ENCODE results near the gene ARHGAP44. TPM values are rescaled to one million over a fixed set of nuclear protein-coding genes. Genes with fewer than 3 reads are reported as not detected.
"Not testable (repeated sequence)": the region's sequence is repeated elsewhere in the genome, so short reads cannot be mapped to it uniquely, and the experiment has no call there.

Gene ARHGAP44
- total RNA-seq, 2 donors from 2014 or later: not detected

- H3K4me3 Mint-ChIP-seq: no peak overlapping the region
- ATAC-seq: no peak
- H3K9me3 ChIP-seq (ENCODE audit: control insufficient read depth, low read length, poor library complexity, severe bottlenecking): no peaks in the 10 kb centered on the region
- H3K27me3 Mint-ChIP-seq: peaks cover 36% of the 10 kb centered on the region
- no peak for DNase-seq
- no peaks in the 10 kb centered on the region for H3K4me1 Mint-ChIP-seq
- H3K27ac Mint-ChIP-seq: no peak overlapping the region
- peaks cover 3% of the 10 kb centered on the region for H3K36me3 Mint-ChIP-seq (ENCODE audit: low read depth)
These were observed 174.9 kb downstream of the ARHGAP44 start for GRCh38 chr17:12964162-12964561.

- no peaks in the 10 kb centered on the region for H3K9me3 ChIP-seq (ENCODE audit: control insufficient read depth, low read length, poor library complexity, severe bottlenecking)
- no peak for ATAC-seq
- Mint-ChIP-seq H3K4me3 (no peak overlapping the region), H3K36me3 (ENCODE audit: low read depth) (peaks cover 3% of the 10 kb centered on the region), H3K27ac (no peak overlapping the region), H3K27me3 (peaks cover 43% of the 10 kb centered on the region), H3K4me1 (no peaks in the 10 kb centered on the region)
- DNase-seq: no peak
These were observed 175.5 kb downstream of the ARHGAP44 start for GRCh38 chr17:12964840-12965239.

GRCh38 chr17:12965988-12966387 lies 176.7 kb downstream of the ARHGAP44 start:
- no peak for DNase-seq
- no peak overlapping the region for H3K4me3 Mint-ChIP-seq
- H3K36me3 Mint-ChIP-seq (ENCODE audit: low read depth): peaks cover 3% of the 10 kb centered on the region
- no peak for ATAC-seq
- H3K27me3 Mint-ChIP-seq: peaks cover 55% of the 10 kb centered on the region
- no peaks in the 10 kb centered on the region for H3K9me3 ChIP-seq (ENCODE audit: control insufficient read depth, low read length, poor library complexity, severe bottlenecking)
- no peaks in the 10 kb centered on the region for H3K4me1 Mint-ChIP-seq
- H3K27ac Mint-ChIP-seq: no peak overlapping the region

GRCh38 chr17:12966413-12966812 lies 177.1 kb downstream of the ARHGAP44 start:
- peaks cover 57% of the 10 kb centered on the region for H3K27me3 Mint-ChIP-seq

GRCh38 chr17:12967962-12968361 lies 178.7 kb downstream of the ARHGAP44 start:
- no peaks in the 10 kb centered on the region for H3K9me3 ChIP-seq (ENCODE audit: control insufficient read depth, low read length, poor library complexity, severe bottlenecking)
- ATAC-seq (no peak), DNase-seq (no peak)
- Mint-ChIP-seq H3K4me3 (no peak overlapping the region), H3K4me1 (no peaks in the 10 kb centered on the region), H3K27ac (no peak overlapping the region), H3K36me3 (ENCODE audit: low read depth) (peaks cover 3% of the 10 kb centered on the region), H3K27me3 (peaks cover 66% of the 10 kb centered on the region)

More at GRCh38 chr17:12966413-12966812, 177.1 kb downstream of the ARHGAP44 start:
- H3K4me3 Mint-ChIP-seq: no peak overlapping the region
- DNase-seq (no peak), ATAC-seq (no peak)
- no peaks in the 10 kb centered on the region for H3K4me1 Mint-ChIP-seq
- H3K9me3 ChIP-seq (ENCODE audit: control insufficient read depth, low read length, poor library complexity, severe bottlenecking): no peaks in the 10 kb centered on the region
- no peak overlapping the region for H3K27ac Mint-ChIP-seq
- peaks cover 3% of the 10 kb centered on the region for H3K36me3 Mint-ChIP-seq (ENCODE audit: low read depth)

GRCh38 chr17:12973496-12974004 lies 184.3 kb downstream of the ARHGAP44 start:
- DNase-seq (no peak), ATAC-seq (no peak)
- Mint-ChIP-seq H3K27ac (no peak overlapping the region), H3K4me3 (no peak overlapping the region), H3K27me3 (peaks cover 77% of the 10 kb centered on the region), H3K36me3 (ENCODE audit: low read depth) (peaks cover 2% of the 10 kb centered on the region), H3K4me1 (peaks cover 2% of the 10 kb centered on the region)
- no peaks in the 10 kb centered on the region for H3K9me3 ChIP-seq (ENCODE audit: control insufficient read depth, low read length, poor library complexity, severe bottlenecking)

GRCh38 chr17:12974005-12974531 lies 184.8 kb downstream of the ARHGAP44 start:
- H3K27ac Mint-ChIP-seq: no peak overlapping the region
- H3K4me3 Mint-ChIP-seq: no peak overlapping the region
- H3K27me3 Mint-ChIP-seq: peaks cover 77% of the 10 kb centered on the region
- no peaks in the 10 kb centered on the region for H3K9me3 ChIP-seq (ENCODE audit: control insufficient read depth, low read length, poor library complexity, severe bottlenecking)
- H3K36me3 Mint-ChIP-seq (ENCODE audit: low read depth): peaks cover 2% of the 10 kb centered on the region
- DNase-seq (no peak), ATAC-seq (no peak)
- H3K4me1 Mint-ChIP-seq: peaks cover 2% of the 10 kb centered on the region

- Mint-ChIP-seq H3K4me3 (no peak overlapping the region), H3K27me3 (peaks cover 58% of the 10 kb centered on the region), H3K4me1 (peaks cover 2% of the 10 kb centered on the region), H3K36me3 (ENCODE audit: low read depth) (peaks cover 2% of the 10 kb centered on the region), H3K27ac (no peak overlapping the region)
- DNase-seq (no peak), ATAC-seq (no peak)
- H3K9me3 ChIP-seq (ENCODE audit: control insufficient read depth, low read length, poor library complexity, severe bottlenecking): no peaks in the 10 kb centered on the region
These were observed 187.9 kb downstream of the ARHGAP44 start for GRCh38 chr17:12977008-12977751.

- peaks cover 53% of the 10 kb centered on the region for H3K27me3 Mint-ChIP-seq
- not testable (repeated sequence) for DNase-seq; H3K36me3 Mint-ChIP-seq (ENCODE audit: low read depth); ATAC-seq; H3K4me1 Mint-ChIP-seq; H3K4me3 Mint-ChIP-seq; H3K27ac Mint-ChIP-seq; H3K9me3 ChIP-seq (ENCODE audit: control insufficient read depth, low read length, poor library complexity, severe bottlenecking)
These were observed 189.5 kb downstream of the ARHGAP44 start for GRCh38 chr17:12978787-12979186.

- Mint-ChIP-seq H3K27ac (no peak overlapping the region), H3K4me3 (no peak overlapping the region), H3K27me3 (peaks cover 55% of the 10 kb centered on the region), H3K4me1 (peaks cover 1% of the 10 kb centered on the region), H3K36me3 (ENCODE audit: low read depth) (peaks cover 2% of the 10 kb centered on the region)
- ATAC-seq (no peak), DNase-seq (no peak)
- no peaks in the 10 kb centered on the region for H3K9me3 ChIP-seq (ENCODE audit: control insufficient read depth, low read length, poor library complexity, severe bottlenecking)
These were observed 189.9 kb downstream of the ARHGAP44 start for GRCh38 chr17:12979246-12979645.

GRCh38 chr17:12979826-12980500 lies 190.7 kb downstream of the ARHGAP44 start:
- Mint-ChIP-seq H3K4me1 (no peaks in the 10 kb centered on the region), H3K27me3 (peaks cover 49% of the 10 kb centered on the region), H3K36me3 (ENCODE audit: low read depth) (no peaks in the 10 kb centered on the region), H3K27ac (no peak overlapping the region), H3K4me3 (no peak overlapping the region)
- DNase-seq (no peak), ATAC-seq (no peak)
- no peaks in the 10 kb centered on the region for H3K9me3 ChIP-seq (ENCODE audit: control insufficient read depth, low read length, poor library complexity, severe bottlenecking)

- no peak overlapping the region for H3K4me3 Mint-ChIP-seq
- H3K36me3 Mint-ChIP-seq (ENCODE audit: low read depth): no peaks in the 10 kb centered on the region
- DNase-seq (no peak), ATAC-seq (no peak)
- peaks cover 36% of the 10 kb centered on the region for H3K27me3 Mint-ChIP-seq
- H3K4me1 Mint-ChIP-seq: no peaks in the 10 kb centered on the region
- H3K9me3 ChIP-seq (ENCODE audit: control insufficient read depth, low read length, poor library complexity, severe bottlenecking): no peaks in the 10 kb centered on the region
- H3K27ac Mint-ChIP-seq: no peak overlapping the region
These were observed 192.9 kb downstream of the ARHGAP44 start for GRCh38 chr17:12982224-12982623.

- H3K4me3 Mint-ChIP-seq: no peak overlapping the region
- DNase-seq (no peak), ATAC-seq (no peak)
- peaks cover 3% of the 10 kb centered on the region for H3K4me1 Mint-ChIP-seq
- H3K9me3 ChIP-seq (ENCODE audit: control insufficient read depth, low read length, poor library complexity, severe bottlenecking): no peaks in the 10 kb centered on the region
- H3K36me3 Mint-ChIP-seq (ENCODE audit: low read depth): no peaks in the 10 kb centered on the region
- no peak overlapping the region for H3K27ac Mint-ChIP-seq
- peaks cover 18% of the 10 kb centered on the region for H3K27me3 Mint-ChIP-seq
These were observed 194.9 kb downstream of the ARHGAP44 start for GRCh38 chr17:12983991-12984884.
